ENCODE results near the gene RFK. TPM values are rescaled to one million over a fixed set of nuclear protein-coding genes. Genes with fewer than 3 reads are reported as not detected.

Gene RFK
- total and polyA plus RNA-seq, 2 of the 13 experiments (the other 11 are each of a cell fraction or from before 2014, with no cell fraction given): 18.2 to 37.2 TPM

DNA sequence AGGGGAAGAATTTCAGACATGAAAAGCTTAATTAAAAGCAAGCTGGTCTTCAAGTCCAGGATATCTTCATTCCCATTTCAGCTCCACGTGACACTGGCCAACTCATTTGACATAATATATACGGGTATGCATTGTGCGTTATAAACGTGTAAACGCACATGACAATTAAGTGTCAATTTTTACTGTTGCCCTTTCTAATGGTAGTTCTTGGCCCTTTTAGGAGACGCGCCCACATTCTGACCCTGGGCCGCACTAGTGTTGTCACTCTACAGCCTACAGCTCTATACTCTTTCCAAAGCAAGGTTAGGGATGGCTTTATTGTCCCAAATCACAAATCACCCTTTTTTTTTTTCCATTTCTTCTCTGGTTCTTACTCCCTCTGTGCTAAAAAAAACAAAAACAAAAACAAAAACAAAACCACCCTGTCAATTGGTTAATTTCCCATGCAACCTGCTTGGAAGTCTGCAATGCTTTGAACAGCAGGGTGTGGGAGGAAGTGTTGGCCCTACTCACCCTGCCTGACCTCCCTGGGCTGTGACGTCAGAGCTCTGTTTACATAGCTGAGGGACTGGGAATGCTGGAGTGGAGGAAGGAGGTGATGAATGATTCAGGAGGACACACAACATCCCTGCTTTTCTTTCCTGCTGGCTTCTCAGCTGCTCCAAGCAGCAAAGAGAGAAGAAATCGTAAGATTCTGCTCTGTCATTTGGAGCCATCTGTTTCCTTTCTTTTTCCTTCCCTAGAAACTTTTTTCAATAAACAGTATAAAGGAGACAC, 19.3 kb downstream of the RFK start (continued):
- TF ChIP-seq, protein P1, sequence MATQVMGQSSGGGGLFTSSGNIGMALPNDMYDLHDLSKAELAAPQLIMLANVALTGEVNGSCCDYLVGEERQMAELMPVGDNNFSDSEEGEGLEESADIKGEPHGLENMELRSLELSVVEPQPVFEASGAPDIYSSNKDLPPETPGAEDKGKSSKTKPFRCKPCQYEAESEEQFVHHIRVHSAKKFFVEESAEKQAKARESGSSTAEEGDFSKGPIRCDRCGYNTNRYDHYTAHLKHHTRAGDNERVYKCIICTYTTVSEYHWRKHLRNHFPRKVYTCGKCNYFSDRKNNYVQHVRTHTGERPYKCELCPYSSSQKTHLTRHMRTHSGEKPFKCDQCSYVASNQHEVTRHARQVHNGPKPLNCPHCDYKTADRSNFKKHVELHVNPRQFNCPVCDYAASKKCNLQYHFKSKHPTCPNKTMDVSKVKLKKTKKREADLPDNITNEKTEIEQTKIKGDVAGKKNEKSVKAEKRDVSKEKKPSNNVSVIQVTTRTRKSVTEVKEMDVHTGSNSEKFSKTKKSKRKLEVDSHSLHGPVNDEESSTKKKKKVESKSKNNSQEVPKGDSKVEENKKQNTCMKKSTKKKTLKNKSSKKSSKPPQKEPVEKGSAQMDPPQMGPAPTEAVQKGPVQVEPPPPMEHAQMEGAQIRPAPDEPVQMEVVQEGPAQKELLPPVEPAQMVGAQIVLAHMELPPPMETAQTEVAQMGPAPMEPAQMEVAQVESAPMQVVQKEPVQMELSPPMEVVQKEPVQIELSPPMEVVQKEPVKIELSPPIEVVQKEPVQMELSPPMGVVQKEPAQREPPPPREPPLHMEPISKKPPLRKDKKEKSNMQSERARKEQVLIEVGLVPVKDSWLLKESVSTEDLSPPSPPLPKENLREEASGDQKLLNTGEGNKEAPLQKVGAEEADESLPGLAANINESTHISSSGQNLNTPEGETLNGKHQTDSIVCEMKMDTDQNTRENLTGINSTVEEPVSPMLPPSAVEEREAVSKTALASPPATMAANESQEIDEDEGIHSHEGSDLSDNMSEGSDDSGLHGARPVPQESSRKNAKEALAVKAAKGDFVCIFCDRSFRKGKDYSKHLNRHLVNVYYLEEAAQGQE (IDR thresholded peaks at IDR 0.05; ENCODE audit: borderline replicate concordance in 1 of 2, low read depth in 1 of 2, low read length in 2 of 2): no peak
- TF ChIP-seq ELF3 (CRISPR knock-in tag; IDR thresholded peaks at IDR 0.05) (peak; percentile 90), ZNF460 (CRISPR knock-in tag; IDR thresholded peaks at IDR 0.05; ENCODE audit: borderline replicate concordance) (no peak), CBX1 (IDR thresholded peaks at IDR 0.05; ENCODE audit: low read depth) (no peak), ZNF788 (CRISPR knock-in tag; IDR thresholded peaks at IDR 0.05; ENCODE audit: borderline replicate concordance) (no peak), RXRA (CRISPR knock-in tag; IDR thresholded peaks at IDR 0.05) (peak; percentile 94), ZBTB7A (CRISPR knock-in tag; IDR thresholded peaks at IDR 0.05) (no peak), ZNF704 (CRISPR knock-in tag; IDR thresholded peaks at IDR 0.05; ENCODE audit: borderline replicate concordance) (no peak), PHF5A (CRISPR knock-in tag; IDR thresholded peaks at IDR 0.05; ENCODE audit: low read depth, unreplicated experiment) (peak; percentile 37), NR2F1 (CRISPR knock-in tag; IDR thresholded peaks at IDR 0.05) (peak; percentile 40 to 72; a peak in 3 of 4 replicates), ZNF274 (CRISPR knock-in tag; IDR thresholded peaks at IDR 0.05) (no peak), SAFB2 (CRISPR knock-in tag; IDR thresholded peaks at IDR 0.05; ENCODE audit: borderline replicate concordance, low read depth) (no peak), RNF2 (conservative IDR thresholded peaks at IDR 0.05; ENCODE audit: low read depth) (no peak), ONECUT2 (CRISPR knock-in tag; IDR thresholded peaks at IDR 0.05) (no peak), TEAD3 (CRISPR knock-in tag; optimal IDR thresholded peaks at IDR 0.05; ENCODE audit: borderline replicate concordance) (peak; percentile 83), BCLAF1 (IDR thresholded peaks at IDR 0.05) (no peak)
- TF ChIP-seq, protein P2, sequence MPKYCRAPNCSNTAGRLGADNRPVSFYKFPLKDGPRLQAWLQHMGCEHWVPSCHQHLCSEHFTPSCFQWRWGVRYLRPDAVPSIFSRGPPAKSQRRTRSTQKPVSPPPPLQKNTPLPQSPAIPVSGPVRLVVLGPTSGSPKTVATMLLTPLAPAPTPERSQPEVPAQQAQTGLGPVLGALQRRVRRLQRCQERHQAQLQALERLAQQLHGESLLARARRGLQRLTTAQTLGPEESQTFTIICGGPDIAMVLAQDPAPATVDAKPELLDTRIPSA (CRISPR knock-in tag; IDR thresholded peaks at IDR 0.05; ENCODE audit: borderline replicate concordance): no peak
- TF ChIP-seq, protein P3, sequence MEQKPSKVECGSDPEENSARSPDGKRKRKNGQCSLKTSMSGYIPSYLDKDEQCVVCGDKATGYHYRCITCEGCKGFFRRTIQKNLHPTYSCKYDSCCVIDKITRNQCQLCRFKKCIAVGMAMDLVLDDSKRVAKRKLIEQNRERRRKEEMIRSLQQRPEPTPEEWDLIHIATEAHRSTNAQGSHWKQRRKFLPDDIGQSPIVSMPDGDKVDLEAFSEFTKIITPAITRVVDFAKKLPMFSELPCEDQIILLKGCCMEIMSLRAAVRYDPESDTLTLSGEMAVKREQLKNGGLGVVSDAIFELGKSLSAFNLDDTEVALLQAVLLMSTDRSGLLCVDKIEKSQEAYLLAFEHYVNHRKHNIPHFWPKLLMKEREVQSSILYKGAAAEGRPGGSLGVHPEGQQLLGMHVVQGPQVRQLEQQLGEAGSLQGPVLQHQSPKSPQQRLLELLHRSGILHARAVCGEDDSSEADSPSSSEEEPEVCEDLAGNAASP (CRISPR knock-in tag; IDR thresholded peaks at IDR 0.05; ENCODE audit: borderline replicate concordance): peak; percentile 98

Measured in HepG2 (cell line).